Kasumi-1 (cell line): ENCODE results near the gene PCSK6.
"Not testable (repeated sequence)": the region's sequence is repeated elsewhere in the genome, so short reads cannot be mapped to it uniquely, and the experiment has no call there.

Source experiments
- DNase-seq, 2 experiments: peaks; one replicate each; lab custom pipeline; 2025; lab: John Stamatoyannopoulos, UW

The PCSK6 gene

DNA sequence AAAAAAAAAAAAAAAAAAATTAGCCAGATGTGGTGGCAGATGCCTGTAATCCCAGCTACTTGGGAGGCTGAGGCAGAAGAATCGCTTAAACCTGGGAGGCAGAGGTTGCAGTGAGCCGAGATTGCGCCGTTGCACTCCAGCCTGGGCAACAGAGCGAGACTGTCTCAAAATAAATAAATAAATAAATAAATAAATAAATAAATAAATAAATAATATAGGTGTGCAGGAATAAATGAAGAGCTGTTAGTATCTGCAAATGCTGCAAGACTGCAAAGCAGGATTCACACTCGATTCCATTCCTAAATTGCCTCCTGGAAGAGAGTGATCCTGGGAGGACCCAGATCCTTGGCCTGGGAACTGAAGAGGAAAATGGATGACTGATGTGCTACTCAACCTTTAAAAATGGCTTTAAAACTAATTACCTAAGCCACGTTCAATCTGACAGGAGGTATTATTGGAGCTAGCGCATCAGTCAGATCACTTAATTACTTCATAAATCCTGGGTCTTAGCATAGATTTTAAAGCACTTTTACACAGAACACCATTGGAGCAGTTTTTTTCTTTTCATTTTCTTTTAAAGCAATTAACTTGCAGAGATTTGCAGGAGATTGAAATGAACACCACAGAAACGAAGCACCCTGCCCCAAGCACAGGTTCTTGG is 132.9 kb downstream of the PCSK6 start:
- DNase-seq: not testable (repeated sequence)

DNA sequence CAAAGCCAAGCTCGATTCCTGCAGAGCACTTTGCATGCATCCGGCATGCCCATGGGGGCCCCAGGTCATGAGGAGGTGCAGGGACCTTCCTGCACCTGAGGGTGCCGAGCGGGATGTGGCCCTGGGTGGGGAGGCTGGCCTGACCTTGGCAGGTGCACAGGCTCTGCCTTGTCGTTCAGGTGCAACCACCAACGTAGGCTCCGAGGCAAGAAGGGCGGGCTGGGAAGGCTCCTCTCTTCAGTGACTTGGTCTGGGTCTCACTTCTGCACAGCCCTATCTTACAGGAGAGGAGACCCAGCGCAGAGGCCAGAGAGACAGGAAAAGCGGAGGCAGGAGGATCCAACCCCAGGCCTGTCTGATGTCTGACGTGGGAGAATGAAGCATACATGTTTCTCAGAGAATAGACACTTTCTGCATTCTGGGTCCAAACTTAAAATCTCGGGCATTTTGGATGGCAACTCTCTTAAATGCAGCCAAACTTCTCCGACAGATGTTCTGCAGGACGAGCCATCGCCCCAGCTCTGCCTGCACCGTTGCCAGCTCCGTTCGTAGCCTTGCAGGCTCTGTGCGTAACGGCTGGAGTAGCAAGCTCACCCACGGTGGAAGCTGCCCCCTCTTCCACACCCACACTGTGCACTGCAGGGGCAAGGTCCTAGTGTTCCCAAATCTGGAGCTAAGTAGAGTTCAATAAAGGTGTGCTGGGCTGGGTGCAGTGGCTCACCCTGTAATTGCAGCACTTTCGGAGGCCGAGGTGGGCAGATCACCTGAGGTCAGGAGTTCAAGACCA is 133.6 kb downstream of the PCSK6 start:
- DNase-seq: no peak

DNA sequence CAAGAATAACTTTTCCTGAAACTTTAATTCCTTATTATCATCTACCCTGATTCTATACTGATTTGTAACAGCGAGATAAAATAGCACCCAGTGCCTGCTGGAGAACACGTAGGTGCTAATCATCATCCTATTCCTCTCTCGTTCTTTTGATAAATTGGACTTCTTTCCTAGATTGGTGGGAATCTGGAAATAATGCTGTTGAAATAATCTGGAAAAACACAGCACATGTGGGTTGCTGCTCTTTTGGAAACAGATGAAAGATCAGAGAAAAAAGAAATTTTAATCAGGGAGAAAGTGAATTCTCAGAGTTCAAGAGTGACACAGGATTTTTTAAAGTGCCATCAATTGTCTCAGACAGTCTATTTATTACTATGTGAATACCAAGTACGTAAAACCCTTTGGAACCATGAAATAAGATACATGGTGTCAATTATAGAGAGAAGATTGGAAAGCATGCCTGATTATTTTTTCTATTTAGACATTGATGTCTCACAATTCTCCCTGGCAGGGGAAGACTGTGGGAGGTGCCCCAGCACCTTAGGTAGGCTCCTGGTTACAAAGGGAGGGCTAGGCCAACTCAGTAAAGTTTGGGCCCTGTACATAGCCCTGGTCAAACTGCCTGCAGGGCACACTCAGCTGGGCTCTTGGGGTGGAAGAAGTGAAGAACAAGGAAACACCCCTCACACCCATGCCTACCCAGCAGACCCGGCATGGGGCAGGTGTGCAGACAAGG is 134.4 kb downstream of the PCSK6 start:
- DNase-seq: no peak

DNA sequence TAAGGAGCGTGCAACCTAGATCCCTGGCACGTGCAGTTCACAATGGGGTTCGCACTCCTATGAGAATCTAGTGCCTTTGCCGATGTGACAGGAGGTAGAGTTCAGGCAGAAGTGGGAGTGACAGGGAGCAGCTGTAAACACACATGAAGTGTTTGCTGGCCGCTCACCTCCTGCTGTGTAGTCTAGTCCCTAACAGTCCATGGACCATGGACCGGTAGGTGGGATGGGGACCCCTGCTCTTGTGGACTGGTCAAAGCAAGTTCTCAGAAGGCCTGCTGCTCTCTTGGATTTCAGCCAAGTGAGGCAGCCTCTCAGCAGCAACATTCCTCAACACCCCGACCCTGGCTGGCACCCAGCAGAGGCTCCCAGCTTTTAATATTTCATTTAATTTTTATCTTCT is 136.3 kb downstream of the PCSK6 start:
- no peak for DNase-seq

DNA sequence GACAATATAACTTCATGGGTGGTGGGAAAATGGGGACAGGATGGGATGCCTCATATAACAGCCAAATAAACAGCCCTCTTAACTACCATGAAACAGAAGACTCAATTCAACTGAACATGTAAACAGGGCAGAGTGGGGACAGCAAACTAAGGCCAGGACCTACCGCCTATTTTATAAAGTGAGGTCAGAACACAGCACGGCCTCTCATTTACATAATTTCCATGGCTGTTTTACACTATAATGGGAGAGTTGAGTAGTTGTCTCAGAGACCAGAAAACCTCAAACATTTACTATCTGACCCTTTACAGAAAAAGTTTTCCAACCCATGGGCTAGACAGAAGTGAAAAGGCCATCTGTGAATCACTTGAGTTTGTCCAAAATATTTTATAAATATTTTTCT is 137.8 kb downstream of the PCSK6 start:
- no peak for DNase-seq

DNA sequence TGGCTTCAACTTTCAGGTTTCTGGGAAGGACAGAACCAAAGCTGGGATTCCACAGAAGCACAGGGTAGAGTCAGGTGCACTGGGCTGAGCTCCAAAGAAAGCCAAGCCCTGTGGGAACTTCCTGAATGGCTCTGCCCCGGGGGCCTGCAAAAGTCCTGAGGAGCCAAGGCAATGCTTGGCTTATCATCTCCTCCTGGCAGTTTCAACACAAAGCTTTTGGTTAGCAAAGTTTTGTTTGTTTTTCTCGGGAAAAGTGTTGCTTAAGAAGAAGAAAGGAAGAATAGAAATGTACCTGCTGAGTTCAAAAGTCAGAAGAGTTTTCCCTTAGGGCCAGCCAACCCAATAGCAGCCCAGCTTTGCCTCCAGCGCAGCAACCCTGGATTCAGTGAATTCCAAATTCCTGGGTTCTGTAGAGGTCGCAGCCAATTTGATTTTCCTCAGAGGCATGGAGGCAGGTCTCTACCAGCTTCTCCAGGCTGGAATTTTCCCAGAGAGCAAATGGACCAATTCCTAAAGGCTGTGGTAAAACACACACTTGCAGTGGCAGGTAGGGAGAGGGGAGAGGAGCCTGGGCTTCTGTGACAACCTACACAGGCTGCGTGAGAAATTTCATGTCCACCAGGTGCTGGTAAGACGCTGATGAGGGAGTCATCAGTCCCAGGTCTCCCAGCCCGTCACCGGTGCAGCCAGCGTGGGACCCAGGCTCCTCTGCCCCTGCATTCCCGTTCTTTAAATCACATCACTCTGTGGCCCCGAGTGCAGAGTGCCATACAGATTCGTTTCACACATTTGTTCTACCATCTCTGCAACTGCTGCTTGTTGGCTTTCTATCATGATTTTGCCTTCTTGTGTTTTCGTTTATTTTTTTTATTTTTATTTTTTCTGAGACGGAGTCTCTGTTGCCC is 140.2 kb downstream of the PCSK6 start:
- no peak for DNase-seq

DNA sequence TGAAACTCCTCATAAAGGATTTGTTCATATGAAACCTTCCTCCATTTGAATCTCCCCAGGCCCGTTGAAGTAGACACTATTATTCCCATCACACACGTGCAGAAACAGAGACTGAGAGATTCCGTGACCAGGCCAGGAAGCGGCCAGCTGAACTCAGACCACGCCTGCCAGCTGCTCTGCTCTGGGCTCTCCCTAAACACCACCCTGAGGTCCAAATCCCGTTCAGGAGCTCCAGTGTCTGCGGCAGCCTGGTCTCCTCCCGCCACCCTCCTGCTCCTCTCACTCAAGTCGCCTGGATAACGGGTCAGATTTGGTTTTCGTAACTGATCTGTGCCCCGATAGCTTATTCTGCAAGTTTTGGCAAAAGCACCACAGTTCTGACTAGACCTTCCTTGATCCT is 140.9 kb downstream of the PCSK6 start:
- no peak for DNase-seq

DNA sequence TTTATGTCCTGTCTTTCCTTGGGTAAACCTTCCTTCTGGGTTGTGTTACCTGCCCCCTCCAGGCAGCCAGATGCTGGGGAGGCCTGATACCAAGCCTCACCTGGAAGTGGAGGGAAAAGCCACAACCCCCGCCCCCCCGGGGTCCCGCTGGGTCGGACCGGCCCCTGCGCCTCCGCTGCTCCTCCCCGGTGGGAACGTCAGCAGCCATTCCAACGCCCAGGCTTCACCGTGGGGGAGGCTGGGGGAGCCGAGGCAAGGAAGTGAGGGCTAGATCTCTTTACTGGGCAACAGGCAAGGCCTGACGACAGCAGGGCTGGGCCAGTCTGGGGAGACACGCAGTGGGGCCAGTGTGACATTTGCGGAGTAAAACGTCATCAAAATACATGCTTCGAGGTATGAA is 141.5 kb downstream of the PCSK6 start:
- DNase-seq: no peak

DNA sequence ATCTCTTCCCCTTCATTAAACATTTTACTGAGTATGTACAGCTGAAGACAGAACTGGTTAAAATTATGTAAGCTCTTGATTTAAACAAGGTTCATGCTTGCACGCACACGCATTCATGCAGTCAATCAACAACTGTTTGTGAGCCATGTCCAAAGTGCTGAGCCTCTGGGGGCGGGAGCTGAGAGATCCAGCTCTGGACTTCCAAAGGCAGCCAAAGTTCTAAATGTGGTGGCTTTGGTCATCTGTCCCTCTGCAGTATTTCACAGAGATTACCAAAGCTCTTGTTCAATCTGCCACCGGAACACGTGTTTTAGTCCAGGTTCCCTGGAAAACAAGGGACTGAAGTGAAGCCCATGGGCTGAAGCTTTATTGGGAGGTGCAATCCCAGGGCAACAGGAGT is 142.1 kb downstream of the PCSK6 start:
- no peak for DNase-seq

DNA sequence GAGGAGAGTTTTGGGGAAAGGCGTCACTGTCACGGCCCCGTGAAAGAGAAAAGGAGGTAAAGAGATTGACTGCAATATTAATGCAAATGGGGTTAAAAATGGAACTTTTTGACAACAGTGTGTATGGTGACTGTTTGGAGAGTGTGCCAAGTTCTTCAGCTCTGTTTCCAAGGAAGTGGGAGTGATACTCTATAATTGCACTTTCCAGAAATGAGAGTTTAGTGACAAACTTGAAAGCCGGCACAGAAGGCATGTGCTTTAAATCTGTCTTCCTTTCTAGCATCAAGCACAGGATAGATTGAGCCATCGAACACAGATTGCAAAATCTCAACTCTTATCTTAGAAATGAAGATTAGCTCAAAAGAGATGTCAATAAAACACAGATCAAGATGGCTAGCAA is 142.6 kb downstream of the PCSK6 start:
- no peak for DNase-seq

DNA sequence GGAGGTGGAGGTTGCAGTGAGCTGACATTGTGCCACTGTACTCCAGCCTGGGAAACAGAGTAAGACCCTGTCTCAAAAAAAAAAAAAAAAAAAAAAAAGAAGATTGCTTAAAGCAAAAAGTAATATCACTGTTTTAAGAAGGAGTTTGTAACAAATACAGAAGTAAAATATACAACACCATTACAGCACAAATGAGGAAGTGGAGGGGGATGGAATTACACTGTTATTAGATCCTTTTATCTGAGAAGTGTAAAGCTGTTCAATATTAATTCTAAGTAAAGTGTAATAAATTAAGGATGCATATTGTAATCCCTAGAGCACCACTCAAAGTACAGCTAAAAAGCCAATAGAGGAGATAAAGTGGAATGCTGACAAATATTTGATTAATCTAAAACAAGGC is 147.5 kb downstream of the PCSK6 start:
- peak; percentile 22 to 51 for DNase-seq

DNA sequence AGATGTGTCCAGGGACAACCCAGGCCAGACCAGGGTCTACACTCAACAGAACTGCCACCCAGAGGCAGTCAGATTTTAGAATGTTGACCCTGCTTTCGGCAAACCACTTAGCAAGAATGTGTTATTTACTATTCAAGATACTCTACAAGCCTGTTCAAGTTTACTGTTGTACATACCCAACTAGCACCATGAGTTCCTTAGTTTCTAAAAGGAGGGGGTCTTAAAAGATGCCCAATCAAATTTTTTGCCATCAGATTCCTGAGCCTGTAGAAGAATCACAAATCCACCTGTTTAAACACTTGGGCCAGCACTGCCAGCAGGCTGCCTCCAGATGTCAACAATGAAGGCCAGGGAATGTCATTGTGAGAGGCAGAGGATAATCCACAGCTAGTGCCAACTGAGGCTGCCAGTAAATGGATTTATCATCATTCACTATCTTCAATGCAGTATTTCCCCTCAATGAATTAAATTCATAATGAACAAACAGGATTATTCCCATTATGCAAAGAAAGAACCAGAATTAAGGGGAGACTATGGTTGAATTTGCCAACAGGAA is 150.9 kb downstream of the PCSK6 start:
- DNase-seq: no peak

DNA sequence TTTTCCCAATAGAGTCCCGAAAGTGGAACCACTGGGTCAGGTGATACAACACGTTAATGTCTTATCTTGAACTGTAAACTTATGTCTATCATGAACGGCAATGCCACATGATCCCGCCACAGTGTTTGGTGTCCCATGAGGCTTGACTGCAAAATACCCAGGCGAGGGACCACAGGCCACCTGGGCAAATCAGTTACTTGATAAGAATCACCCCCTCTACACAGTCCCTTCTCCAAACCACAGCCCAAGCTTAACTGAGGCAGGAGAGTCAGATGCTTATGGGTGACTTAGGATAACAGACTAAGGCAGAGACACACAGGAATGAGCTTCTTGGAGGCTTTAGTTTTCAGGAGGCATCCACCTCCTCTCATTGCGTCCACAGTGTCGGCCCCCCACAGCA is 151.5 kb downstream of the PCSK6 start:
- DNase-seq: no peak

DNA sequence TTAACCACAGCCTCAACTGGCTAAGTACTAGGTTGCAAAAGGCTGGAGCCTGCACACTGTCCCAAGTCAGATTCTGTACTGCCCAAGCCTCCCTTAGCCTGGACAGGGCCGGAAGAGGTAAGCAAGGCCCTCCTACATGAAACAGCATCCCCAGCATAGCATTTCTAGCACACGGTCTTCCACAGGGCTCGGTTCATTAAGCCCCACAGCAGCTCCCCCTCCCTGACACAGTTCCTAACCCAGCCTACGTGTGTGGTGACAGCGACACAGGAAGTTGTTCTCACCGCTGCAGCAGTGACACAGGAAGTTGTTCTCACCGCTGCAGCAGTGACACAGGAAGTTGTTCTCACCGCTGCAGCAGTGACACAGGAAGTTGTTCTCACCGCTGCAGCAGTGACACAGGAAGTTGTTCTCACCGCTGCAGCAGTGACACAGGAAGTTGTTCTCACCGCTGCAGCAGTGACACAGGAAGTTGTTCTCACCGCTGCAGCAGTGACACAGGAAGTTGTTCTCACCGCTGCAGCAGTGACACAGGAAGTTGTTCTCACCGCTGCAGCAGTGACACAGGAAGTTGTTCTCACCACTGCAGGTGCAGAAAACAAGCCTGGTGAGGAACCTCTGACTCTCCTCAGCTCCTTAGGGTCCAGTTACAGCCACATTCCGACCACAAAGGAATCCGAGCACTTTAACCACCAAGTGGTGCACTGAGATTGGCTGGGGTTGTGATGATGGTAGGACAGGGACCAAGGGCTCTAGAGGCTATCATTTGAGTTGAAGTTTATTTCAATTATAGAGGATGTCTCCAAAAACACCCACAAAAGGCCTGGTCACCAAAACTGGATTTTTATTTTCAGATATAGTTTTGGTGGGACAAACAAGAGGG is 155.4 kb downstream of the PCSK6 start:
- peak; percentile 36 to 48 for DNase-seq

DNA sequence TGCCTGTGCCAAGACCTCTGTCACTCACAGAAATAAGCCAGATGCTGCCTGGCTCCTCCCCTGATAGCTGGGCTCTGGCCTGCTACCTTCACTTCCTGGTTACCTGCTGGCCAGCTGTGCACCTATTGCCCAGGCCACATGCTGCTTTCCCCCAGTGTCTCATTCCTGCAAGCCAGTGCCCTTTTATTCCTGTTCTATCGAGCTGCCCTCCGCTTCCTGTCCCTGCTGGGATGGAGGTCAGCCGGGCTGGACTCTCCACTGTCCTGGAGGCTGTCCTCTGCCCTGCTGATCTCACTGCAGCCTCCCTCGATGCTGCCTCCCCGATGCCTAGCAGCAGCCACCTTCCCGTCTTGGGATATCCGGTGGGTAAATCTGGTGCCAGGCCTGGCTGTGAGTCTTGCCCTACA is 157.4 kb downstream of the PCSK6 start:
- no peak for DNase-seq

DNA sequence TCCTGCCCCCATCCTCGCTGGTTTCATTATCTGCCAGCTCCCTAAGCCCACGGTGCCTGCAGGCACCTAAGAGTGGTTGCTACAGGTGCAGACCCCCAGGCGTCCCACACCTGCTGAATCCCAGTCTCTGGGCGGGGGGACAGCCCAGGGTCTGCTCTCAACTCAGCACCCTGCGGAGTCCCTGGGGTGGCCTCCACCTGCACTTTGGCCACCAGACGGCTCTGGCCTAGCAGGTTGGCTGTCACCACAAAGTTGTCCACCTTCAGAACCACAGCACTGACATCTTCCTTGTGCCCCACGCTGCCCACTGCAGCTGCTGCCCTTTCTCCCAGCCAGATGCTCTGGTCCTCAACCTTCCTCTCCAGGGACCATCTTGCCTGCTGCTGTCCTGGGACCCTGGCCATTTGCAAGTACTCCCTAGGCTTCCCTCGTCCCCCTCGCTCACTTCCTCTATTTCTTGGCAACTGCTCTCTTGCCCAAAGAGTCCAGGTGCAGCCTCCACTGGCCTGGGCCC is 159.6 kb downstream of the PCSK6 start:
- no peak for DNase-seq

DNA sequence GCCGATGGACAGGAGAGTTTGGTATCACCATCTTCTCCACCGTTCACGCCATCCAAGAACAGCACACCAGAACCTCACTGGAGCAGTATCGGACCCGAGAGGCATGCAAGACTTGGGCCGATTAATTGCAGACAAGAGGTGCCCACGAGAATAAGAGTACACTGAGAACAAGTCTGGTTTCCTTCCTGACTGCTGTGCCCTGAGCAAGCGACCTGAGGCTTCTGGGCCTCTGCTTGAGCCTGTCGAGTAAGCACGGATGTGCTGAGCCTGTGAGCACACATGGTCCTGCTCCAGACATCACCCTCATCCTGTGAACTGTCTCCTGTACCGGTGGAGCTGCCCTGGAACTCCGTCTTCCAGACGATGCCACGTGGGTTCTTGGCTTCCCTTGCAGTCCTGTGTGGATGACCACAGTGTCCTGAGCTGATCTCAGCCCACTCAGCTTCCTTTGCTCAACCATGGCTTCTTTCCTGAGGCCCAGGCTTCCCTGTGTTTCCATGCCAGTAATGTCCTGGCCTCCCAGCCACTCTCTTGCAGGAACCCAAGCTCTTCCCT is 160.1 kb downstream of the PCSK6 start:
- no peak for DNase-seq

DNA sequence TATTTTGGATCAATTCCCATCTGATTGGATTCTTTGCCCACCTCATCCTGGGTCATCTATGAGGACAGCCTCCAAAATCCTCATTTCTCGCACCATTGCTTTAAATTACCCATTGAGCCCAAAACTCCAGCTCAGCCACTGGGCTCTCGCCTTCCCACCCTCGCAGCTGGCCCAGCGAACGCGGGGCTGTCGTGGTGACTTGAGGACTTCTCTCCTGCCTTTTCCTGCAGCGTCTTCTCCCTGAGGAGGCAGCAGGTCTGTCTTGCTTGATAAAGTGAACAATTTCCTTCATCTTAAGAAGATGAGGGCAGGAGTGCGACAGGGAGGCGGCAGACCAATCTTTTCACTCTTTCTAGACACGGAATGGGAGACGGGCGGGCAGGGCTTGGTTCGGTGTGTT is 161.5 kb downstream of the PCSK6 start:
- no peak for DNase-seq

DNA sequence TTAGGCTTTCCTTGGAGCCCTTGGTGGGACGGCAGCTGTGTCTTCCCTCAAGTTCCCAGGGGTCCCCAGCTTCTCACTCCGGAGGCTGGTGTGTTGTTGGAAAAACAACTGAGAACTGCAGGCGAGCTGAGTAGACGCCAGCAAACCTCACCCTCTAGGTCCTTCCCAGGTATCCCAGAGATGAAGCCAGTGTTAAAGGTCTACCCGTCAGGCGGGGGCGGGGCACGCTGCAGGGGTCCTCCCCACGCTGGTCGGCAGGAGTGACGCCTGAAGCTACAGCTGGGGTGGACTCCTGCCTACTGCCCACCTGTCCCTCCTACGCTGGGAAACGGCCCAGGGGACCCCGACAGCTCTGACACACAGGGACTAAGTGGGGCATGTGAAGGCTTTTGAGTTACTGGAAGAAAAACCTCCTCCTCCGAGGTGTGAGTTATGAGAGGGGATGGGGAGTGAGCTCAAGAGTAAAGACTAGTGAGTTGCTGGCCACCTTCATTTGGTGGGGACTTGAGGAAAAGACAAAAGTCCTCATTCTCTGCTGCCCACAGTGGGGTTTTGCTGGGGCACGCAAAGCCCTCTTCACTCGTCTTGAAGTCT is 162.3 kb downstream of the PCSK6 start:
- DNase-seq: no peak
